OCI-LY7 (cell line): ENCODE measurements around the gene IGSF11. TPM values are rescaled to one million over a fixed set of nuclear protein-coding genes. Genes with fewer than 3 reads are reported as not detected.

Source experiments
- BruUV-seq: library from RNA; stranded (reverse); fragments of 400-500 nt; replicated peaks from 2 replicates; lab custom pipeline; 2021; lab: Mats Ljungman, UMichigan
- CTCF ChIA-PET: fragments of 300-600 bp; sonication (Branson Sonifier 250); formaldehyde crosslinking; loops from one replicate; lab custom pipeline; 2022; ENCODE audit warnings: antibody characterized with exemption; ENCODE audit not compliant: unreplicated experiment; lab: Charles Lee
- POLR2A ChIA-PET: fragments of 300-600 bp; sonication (Branson Sonifier 250); formaldehyde crosslinking; loops from one replicate; lab custom pipeline; 2022; ENCODE audit warnings: antibody characterized with exemption; lab: Charles Lee
- DNase-seq: peaks from one replicate; pipeline ENCODE4 v3.0.0-alpha.2; 2015; ENCODE audit warnings: low spot score
- H2AFZ ChIP-seq: fragments of 200-600 bp; sonication (generic), shearing (Covaris generic); 2 replicates; pipeline ENCODE4 v1.6.1; 2014; ENCODE audit warnings: mild to moderate bottlenecking, antibody characterized with exemption, low read length, moderate library complexity
- H3K27ac ChIP-seq: fragments of 200-600 bp; sonication (generic); 2 replicates; pipeline ENCODE4 v1.5.1; 2014; ENCODE audit warnings: mixed run types, low read depth, mild to moderate bottlenecking, moderate library complexity, low read length, inconsistent platforms; ENCODE audit not compliant: poor library complexity, severe bottlenecking
- H3K36me3 ChIP-seq: fragments of 200-600 bp; sonication (generic); 2 replicates; pipeline ENCODE4 v1.6.1; 2014; ENCODE audit warnings: mild to moderate bottlenecking, antibody characterized with exemption, low read length, moderate library complexity, mixed read lengths; ENCODE audit not compliant: insufficient read depth
- H3K4me1 ChIP-seq: fragments of 200-600 bp; sonication (generic); 2 replicates; pipeline ENCODE4 v1.5.1; 2014; ENCODE audit warnings: mild to moderate bottlenecking, low read length; ENCODE audit not compliant: insufficient read depth, poor library complexity, severe bottlenecking
- H3K4me2 ChIP-seq: fragments of 200-600 bp; sonication (generic); 2 replicates; pipeline ENCODE4 v1.6.1; 2014; ENCODE audit warnings: mild to moderate bottlenecking, low read length
- H3K4me3 ChIP-seq: fragments of 200-600 bp; sonication (generic); 2 replicates; pipeline ENCODE4 v1.5.1; 2014; ENCODE audit warnings: mild to moderate bottlenecking, low read depth, low read length; ENCODE audit not compliant: poor library complexity, severe bottlenecking
- H3K79me2 ChIP-seq: fragments of 200-600 bp; sonication (generic); 2 replicates; pipeline ENCODE4 v1.6.1; 2016; ENCODE audit warnings: low read depth, mild to moderate bottlenecking, low read length, moderate library complexity, mixed read lengths; ENCODE audit not compliant: insufficient read depth
- H3K9me2 ChIP-seq: fragments of 200-600 bp; sonication (generic); 2 replicates; pipeline ENCODE4 v1.6.1; 2016; ENCODE audit warnings: mild to moderate bottlenecking, low read length, mixed read lengths; ENCODE audit not compliant: insufficient read depth
- H3K9me3 ChIP-seq: fragments of 200-600 bp; sonication (generic); 2 replicates; pipeline ENCODE4 v1.6.1; 2014; ENCODE audit warnings: mild to moderate bottlenecking, mixed run types, low read length, mixed read lengths
- H4K20me1 ChIP-seq: fragments of 200-600 bp; sonication (generic); 2 replicates; pipeline ENCODE4 v1.6.1; 2014; ENCODE audit warnings: mild to moderate bottlenecking, antibody characterized with exemption, low read length, moderate library complexity, mixed read lengths; ENCODE audit not compliant: insufficient read depth
- EZH2phosphoT487 ChIP-seq: fragments of 200-600 bp; sonication (generic); IDR thresholded peaks from 2 replicates; pipeline ENCODE4 v1.6.1; 2018; ENCODE audit warnings: low read depth, borderline replicate concordance, mild to moderate bottlenecking, mixed run types, antibody characterized with exemption, low read length, moderate library complexity, mixed read lengths
- intact Hi-C: fragments of 100-400 bp; cut with micrococcal nuclease; formaldehyde crosslinking; loops from one replicate; pipeline ENCODE4 v1.10.0; 2022; ENCODE audit not compliant: unreplicated experiment
- total RNA-seq, 2 experiments: library from RNA; depleted of rRNA in 1 of 2; stranded (reverse); fragments of >200 nt in 1 of 2; shearing (Covaris generic) in 1 of 2; gene quantifications; 2 replicates each; pipeline ENCODE4 v1.2.3, GENCODE V29; 2014 to 2022
- TF ChIP-seq, protein P1 (sequence below): fragments of 200-600 bp; sonication (generic); conservative IDR thresholded peaks from 2 replicates; pipeline ENCODE4 v1.5.1; 2014; ENCODE audit warnings: mild to moderate bottlenecking, antibody characterized with exemption, low read length, moderate library complexity, mixed read lengths

IGSF11 gene
- total RNA-seq, 2 experiments from 2014 or later: not detected

DNA sequence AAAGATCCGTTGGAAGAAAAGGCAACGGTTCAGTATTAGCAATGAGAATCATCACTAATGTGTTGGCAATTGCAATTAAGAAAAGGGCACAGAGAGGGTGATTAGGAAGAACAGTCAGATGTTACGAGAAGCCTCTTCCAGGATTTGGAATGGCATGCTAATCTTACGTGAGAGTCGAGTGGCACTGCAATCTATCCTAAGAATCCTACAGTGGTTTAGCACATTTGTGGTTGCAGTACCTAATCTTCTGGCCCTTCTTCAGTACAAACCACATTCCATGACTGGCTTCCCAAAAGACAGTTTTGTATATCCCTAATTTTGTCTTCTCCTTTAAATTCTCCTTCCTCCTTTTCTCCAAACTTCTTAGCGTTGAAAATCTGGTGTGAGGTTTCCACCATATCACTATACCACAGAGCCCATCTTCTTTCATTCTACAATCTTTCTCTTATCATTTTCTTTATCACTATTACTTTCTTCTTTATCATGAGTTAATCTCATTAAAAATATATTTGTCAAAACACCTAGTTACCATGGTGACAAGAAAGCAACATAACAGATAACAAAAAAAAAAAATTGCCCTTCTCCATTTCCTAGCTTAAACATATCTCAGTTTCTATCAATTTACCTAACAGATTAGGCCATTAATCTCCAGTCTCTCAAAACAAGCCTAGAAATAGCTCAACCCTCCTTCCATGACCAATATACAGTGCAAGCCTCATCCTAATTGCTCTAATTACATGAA lies 60.1 kb downstream of the IGSF11 start:
- Histone ChIP-seq H3K9me2 (no peaks in the 10 kb centered on the region), H3K79me2 (no peaks in the 10 kb centered on the region), H4K20me1 (no peaks in the 10 kb centered on the region), H2AFZ (no peak overlapping the region), H3K4me3 (no peak overlapping the region), H3K4me1 (no peaks in the 10 kb centered on the region), H3K4me2 (no peak overlapping the region), H3K36me3 (no peaks in the 10 kb centered on the region), H3K27ac (no peak overlapping the region), H3K9me3 (no peaks in the 10 kb centered on the region)
- intact Hi-C loops: no loop called here
- BruUV-seq: no TSS peak
- POLR2A ChIA-PET: interaction anchor here (0.5 to 0.9 kb wide), 2 partner anchors 19 to 1826 kb away, joined by 3 to 4 read pairs; no protein-coding TSS in a partner anchor
- CTCF ChIA-PET: no interaction called here
- no peak for TF ChIP-seq EZH2phosphoT487
- TF ChIP-seq, protein P1, sequence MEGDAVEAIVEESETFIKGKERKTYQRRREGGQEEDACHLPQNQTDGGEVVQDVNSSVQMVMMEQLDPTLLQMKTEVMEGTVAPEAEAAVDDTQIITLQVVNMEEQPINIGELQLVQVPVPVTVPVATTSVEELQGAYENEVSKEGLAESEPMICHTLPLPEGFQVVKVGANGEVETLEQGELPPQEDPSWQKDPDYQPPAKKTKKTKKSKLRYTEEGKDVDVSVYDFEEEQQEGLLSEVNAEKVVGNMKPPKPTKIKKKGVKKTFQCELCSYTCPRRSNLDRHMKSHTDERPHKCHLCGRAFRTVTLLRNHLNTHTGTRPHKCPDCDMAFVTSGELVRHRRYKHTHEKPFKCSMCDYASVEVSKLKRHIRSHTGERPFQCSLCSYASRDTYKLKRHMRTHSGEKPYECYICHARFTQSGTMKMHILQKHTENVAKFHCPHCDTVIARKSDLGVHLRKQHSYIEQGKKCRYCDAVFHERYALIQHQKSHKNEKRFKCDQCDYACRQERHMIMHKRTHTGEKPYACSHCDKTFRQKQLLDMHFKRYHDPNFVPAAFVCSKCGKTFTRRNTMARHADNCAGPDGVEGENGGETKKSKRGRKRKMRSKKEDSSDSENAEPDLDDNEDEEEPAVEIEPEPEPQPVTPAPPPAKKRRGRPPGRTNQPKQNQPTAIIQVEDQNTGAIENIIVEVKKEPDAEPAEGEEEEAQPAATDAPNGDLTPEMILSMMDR: no peak
- no peak for DNase-seq

DNA sequence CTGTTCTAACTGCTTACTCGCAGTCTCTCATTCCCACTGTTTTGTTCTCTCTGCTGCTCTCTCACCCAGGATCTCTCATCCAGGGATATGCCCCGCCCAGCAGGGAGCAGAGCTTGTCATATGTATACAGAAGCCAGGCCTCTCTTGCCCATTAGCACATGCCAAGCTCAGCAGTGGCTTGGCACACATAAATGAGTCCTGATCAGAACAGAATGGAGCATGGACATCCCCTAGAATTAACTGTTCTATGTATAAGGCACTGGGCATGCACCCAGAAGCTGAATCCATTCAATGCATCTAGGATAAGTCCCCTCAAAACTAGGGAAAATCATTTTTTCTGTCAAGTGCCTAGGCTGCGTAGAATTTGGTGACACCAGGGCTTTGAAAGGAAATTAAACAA lies 61.6 kb downstream of the IGSF11 start:
- Histone ChIP-seq H3K9me3 (no peaks in the 10 kb centered on the region), H4K20me1 (no peaks in the 10 kb centered on the region), H3K27ac (no peak overlapping the region), H3K79me2 (no peaks in the 10 kb centered on the region), H3K4me3 (no peak overlapping the region), H3K4me1 (no peaks in the 10 kb centered on the region), H3K36me3 (no peaks in the 10 kb centered on the region), H3K9me2 (no peaks in the 10 kb centered on the region), H2AFZ (no peak overlapping the region), H3K4me2 (no peak overlapping the region)
- POLR2A ChIA-PET: no interaction called here
- BruUV-seq: no TSS peak
- CTCF ChIA-PET: no interaction called here
- DNase-seq: no peak
- TF ChIP-seq EZH2phosphoT487: no peak
- TF ChIP-seq, protein P1: no peak
- intact Hi-C loops: no loop called here

DNA sequence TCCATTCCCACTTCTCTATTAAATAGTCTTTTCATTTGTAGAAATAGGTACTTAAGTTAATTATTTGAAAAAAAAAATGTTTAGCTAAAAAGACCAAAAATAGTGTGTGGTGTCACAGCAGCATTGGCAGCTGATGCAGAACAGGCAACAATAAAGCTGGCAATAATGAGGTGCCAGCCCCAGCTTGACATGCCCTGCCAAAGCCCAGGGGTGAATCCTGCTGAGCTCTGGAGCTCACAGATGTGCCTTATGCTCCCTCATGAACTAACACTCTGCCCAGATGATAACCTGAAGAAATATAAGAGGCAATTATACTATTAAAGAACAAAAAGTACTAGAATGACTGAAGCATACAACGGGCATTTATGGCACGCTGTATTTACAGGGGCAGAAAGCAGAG lies 63.8 kb downstream of the IGSF11 start:
- no peaks in the 10 kb centered on the region for H3K79me2 ChIP-seq
- H4K20me1 ChIP-seq: no peaks in the 10 kb centered on the region
- no peak overlapping the region for H3K4me3 ChIP-seq
- no peak overlapping the region for H2AFZ ChIP-seq
- no TSS peak for BruUV-seq
- intact Hi-C loops: no loop called here
- POLR2A ChIA-PET: interaction anchor here (0.7 kb wide), 2 partner anchors 178 to 217 kb away, joined by 4 to 5 read pairs; no protein-coding TSS in a partner anchor
- DNase-seq: no peak
- H3K9me3 ChIP-seq: no peaks in the 10 kb centered on the region
- TF ChIP-seq, protein P1: no peak
- TF ChIP-seq EZH2phosphoT487: no peak
- no peaks in the 10 kb centered on the region for H3K9me2 ChIP-seq
- no peak overlapping the region for H3K4me2 ChIP-seq
- H3K36me3 ChIP-seq: no peaks in the 10 kb centered on the region
- H3K27ac ChIP-seq: no peak overlapping the region
- CTCF ChIA-PET: no interaction called here
- no peaks in the 10 kb centered on the region for H3K4me1 ChIP-seq
